ENCODE measurements around the gene UMAD1. TPM values are rescaled to one million over a fixed set of nuclear protein-coding genes. Genes with fewer than 3 reads are reported as not detected.

The UMAD1 gene
- polyA plus RNA-seq, 3 donors, result 6.2 to 22.7 (median 18.6) TPM

DNA sequence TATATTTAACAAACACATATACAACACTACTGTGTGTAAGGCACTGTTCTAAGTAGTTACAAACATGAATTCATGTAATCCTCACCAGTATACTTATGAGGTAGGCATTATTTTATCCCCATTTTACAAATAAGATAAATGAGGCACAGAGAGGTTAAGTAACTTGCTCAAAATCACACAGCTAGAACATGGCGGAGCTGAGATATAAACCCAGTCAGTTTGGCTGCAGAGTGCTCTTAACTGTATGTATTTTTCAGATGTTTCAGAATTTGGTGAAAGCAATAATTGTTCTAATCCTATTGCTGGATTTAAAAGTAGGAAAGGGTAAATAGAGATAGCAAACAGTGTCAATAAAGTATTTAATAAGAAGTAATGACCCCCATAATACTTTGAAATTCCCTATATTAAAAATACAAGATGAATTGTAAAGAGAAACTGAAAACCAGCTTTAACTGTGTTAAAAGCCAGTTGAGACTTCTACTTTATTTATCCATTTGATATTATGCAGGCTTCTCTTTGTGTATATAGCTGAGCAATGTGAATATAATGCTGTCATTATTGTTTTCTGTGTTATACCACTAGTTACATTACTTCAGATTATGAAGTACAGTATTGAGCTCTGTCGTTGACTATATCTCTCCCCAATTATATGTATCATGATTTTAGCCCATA, 110.2 kb downstream of the UMAD1 start:
- intact Hi-C loops (cut with micrococcal nuclease), result no loop called here
- no peaks in the 10 kb centered on the region for H3K27me3 ChIP-seq (ENCODE audit: control insufficient read depth in 2 of 2, insufficient read depth in 2 of 2, low read length in 2 of 2)
- no peak overlapping the region for H3K27ac ChIP-seq (ENCODE audit: low read depth in 1 of 2, low read length in 2 of 2)
- DNase-seq, result no peak
- Mint-ChIP-seq H3K27ac (no peak overlapping the region), H3K4me3 (no peak overlapping the region), H3K4me1 (no peaks in the 10 kb centered on the region), H3K9me3 (peaks cover 0 to 3% (median 0%) of the 10 kb centered on the region in 7 donors), H3K27me3 (ENCODE audit: low read depth in 3 of 3) (no peaks in the 10 kb centered on the region), H3K36me3 (no peaks in the 10 kb centered on the region)
- H3K79me2 ChIP-seq (ENCODE audit: insufficient read depth, low read length), result no peaks in the 10 kb centered on the region
- no peaks in the 10 kb centered on the region for H3K9me3 ChIP-seq (replicated peaks in 1 of 2; ENCODE audit: control insufficient read depth in 1 of 2, insufficient read depth in 1 of 2, low read length in 2 of 2)
- TF ChIP-seq, protein P1, sequence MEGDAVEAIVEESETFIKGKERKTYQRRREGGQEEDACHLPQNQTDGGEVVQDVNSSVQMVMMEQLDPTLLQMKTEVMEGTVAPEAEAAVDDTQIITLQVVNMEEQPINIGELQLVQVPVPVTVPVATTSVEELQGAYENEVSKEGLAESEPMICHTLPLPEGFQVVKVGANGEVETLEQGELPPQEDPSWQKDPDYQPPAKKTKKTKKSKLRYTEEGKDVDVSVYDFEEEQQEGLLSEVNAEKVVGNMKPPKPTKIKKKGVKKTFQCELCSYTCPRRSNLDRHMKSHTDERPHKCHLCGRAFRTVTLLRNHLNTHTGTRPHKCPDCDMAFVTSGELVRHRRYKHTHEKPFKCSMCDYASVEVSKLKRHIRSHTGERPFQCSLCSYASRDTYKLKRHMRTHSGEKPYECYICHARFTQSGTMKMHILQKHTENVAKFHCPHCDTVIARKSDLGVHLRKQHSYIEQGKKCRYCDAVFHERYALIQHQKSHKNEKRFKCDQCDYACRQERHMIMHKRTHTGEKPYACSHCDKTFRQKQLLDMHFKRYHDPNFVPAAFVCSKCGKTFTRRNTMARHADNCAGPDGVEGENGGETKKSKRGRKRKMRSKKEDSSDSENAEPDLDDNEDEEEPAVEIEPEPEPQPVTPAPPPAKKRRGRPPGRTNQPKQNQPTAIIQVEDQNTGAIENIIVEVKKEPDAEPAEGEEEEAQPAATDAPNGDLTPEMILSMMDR (IDR thresholded peaks at IDR 0.05), result no peak
- no peak overlapping the region for H3K4me2 ChIP-seq (replicated peaks; ENCODE audit: extremely low read depth, low read length, poor library complexity, severe bottlenecking)
- WGBS (ENCODE audit: insufficient coverage), result no CpG with 5 or more reads among the region's 2 CpGs
- H3K36me3 ChIP-seq (replicated peaks in 1 of 2; ENCODE audit: control insufficient read depth in 1 of 2, insufficient read depth in 2 of 2, low read length in 2 of 2), result no peaks in the 10 kb centered on the region
- H3K4me3 ChIP-seq (replicated peaks in 1 of 3; ENCODE audit: low read depth in 2 of 3, low read length in 3 of 3), result no peak overlapping the region
- H4K20me1 ChIP-seq (ENCODE audit: insufficient read depth, low read length), result no peaks in the 10 kb centered on the region
- no peak overlapping the region for H3K9ac ChIP-seq (ENCODE audit: insufficient read depth, low read length, poor library complexity, severe bottlenecking)
- no peak overlapping the region for H2AFZ ChIP-seq (ENCODE audit: insufficient read depth, low read depth, low read length, poor library complexity, severe bottlenecking)
- no peaks in the 10 kb centered on the region for H3K4me1 ChIP-seq (ENCODE audit: control insufficient read depth in 1 of 2, insufficient read depth in 2 of 2, low read length in 2 of 2)

DNA sequence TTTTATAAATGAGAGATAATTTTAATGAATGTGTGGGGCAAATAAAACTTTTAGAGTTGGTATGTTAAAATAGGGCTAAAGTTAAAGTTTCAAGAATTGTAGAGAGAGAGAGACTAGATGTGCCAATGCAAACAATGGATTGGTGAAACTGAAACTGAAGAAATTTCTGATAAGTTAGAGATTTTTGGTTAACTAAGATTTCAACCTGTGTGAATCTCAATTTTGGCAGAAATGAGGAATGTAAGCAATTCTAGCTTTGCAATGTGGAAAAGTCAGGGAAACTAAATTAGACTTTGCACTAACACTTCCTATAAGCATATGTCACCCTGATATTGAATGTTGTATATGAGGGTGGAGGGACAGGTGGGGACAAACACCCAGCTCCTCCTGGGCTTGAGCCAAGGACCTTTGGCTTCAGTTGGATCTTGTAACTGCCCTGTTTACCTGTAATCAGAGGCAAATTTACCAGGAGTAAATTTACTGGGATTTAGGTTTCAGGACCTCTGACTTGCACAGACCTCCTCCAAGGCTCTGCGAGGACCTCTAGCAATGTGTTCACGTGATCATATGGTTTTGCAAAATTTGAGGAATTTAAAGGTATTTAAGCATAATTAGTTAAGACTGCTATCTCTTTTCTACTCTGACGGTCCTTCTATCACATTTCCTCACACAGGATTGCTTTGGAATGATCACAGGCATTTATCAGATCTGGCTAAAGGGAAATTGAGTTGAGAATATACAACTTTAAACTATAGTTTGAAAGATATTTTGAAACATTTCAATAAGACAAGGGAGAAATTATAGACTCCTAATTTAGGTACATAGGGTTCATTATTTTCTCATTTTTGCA, 110.9 kb downstream of the UMAD1 start:
- H3K36me3 Mint-ChIP-seq, result no peaks in the 10 kb centered on the region
- Histone ChIP-seq H3K4me2 (replicated peaks; ENCODE audit: extremely low read depth, low read length, poor library complexity, severe bottlenecking) (no peak overlapping the region), H3K27me3 (ENCODE audit: control insufficient read depth in 2 of 2, insufficient read depth in 2 of 2, low read length in 2 of 2) (no peaks in the 10 kb centered on the region), H3K79me2 (ENCODE audit: insufficient read depth, low read length) (no peaks in the 10 kb centered on the region), H3K4me1 (ENCODE audit: control insufficient read depth in 1 of 2, insufficient read depth in 2 of 2, low read length in 2 of 2) (no peaks in the 10 kb centered on the region), H2AFZ (ENCODE audit: insufficient read depth, low read depth, low read length, poor library complexity, severe bottlenecking) (no peak overlapping the region), H3K27ac (ENCODE audit: low read depth in 1 of 2, low read length in 2 of 2) (no peak overlapping the region), H3K9me3 (replicated peaks in 1 of 2; ENCODE audit: control insufficient read depth in 1 of 2, insufficient read depth in 1 of 2, low read length in 2 of 2) (no peaks in the 10 kb centered on the region), H4K20me1 (ENCODE audit: insufficient read depth, low read length) (no peaks in the 10 kb centered on the region), H3K9ac (ENCODE audit: insufficient read depth, low read length, poor library complexity, severe bottlenecking) (no peak overlapping the region), H3K4me3 (replicated peaks in 1 of 3; ENCODE audit: low read depth in 2 of 3, low read length in 3 of 3) (no peak overlapping the region), H3K36me3 (replicated peaks in 1 of 2; ENCODE audit: control insufficient read depth in 1 of 2, insufficient read depth in 2 of 2, low read length in 2 of 2) (no peaks in the 10 kb centered on the region)
- no peak overlapping the region for H3K27ac Mint-ChIP-seq
- no CpG with 5 or more reads among the region's 3 CpGs for WGBS (ENCODE audit: insufficient coverage)
- no peak for DNase-seq
- no peaks in the 10 kb centered on the region for H3K27me3 Mint-ChIP-seq (ENCODE audit: low read depth in 3 of 3)
- H3K9me3 Mint-ChIP-seq, result peaks cover 0 to 3% (median 0%) of the 10 kb centered on the region in 7 donors
- intact Hi-C loops (cut with micrococcal nuclease), result no loop called here
- H3K4me3 Mint-ChIP-seq, result no peak overlapping the region
- H3K4me1 Mint-ChIP-seq, result peaks cover under 1% of the 10 kb centered on the region
- TF ChIP-seq, protein P1 (IDR thresholded peaks at IDR 0.05), result no peak

Measured in CD14-positive monocyte (primary cell).